GM21367 (cell line): ENCODE measurements around the gene TFAP2E.

ENCODE experiments used
- ATAC-seq: cut with Tn5 transposase; IDR thresholded peaks from one replicate; pipeline ENCODE4 v1.9.1; 2021; ENCODE audit not compliant: unreplicated experiment

TFAP2E gene

GRCh38 chr1:35556484-35557117 is 16.5 kb upstream of the TFAP2E start:
- ATAC-seq, result peak; percentile 19

- ATAC-seq, result peak; percentile 51
These were observed 15.9 kb upstream of the TFAP2E start, which contains the start of gene KIAA0319L for GRCh38 chr1:35557118-35557610. Gene KIAA0319L, minus strand, starts transcription at chr1:35557403. Its CDS starts 2,912 bp downstream, at chr1:35554491.

GRCh38 chr1:35557611-35558373 is 15.3 kb upstream of the TFAP2E start, which contains the start of gene NCDN:
Gene NCDN, plus strand, starts transcription at chr1:35557799. Its CDS starts 392 bp downstream, at chr1:35558191.
- ATAC-seq, result peak; percentile 69

GRCh38 chr1:35558374-35559316 is 14.5 kb upstream of the TFAP2E start:
- no peak for ATAC-seq

- ATAC-seq, result no peak
These were observed 13.7 kb upstream of the TFAP2E start for GRCh38 chr1:35559317-35559944.

GRCh38 chr1:35560256-35561225 is 12.6 kb upstream of the TFAP2E start:
- no peak for ATAC-seq

- no peak for ATAC-seq
These were observed 11.7 kb upstream of the TFAP2E start for GRCh38 chr1:35561297-35561971.

GRCh38 chr1:35561972-35562680 is 11.0 kb upstream of the TFAP2E start:
- no peak for ATAC-seq

GRCh38 chr1:35563166-35563565 is 9.9 kb upstream of the TFAP2E start:
- no peak for ATAC-seq

GRCh38 chr1:35564037-35564883 is 8.9 kb upstream of the TFAP2E start:
- no peak for ATAC-seq

- no peak for ATAC-seq
These were observed 8.0 kb upstream of the TFAP2E start for GRCh38 chr1:35564884-35565741.

GRCh38 chr1:35565742-35566133 is 7.4 kb upstream of the TFAP2E start:
- ATAC-seq, result no peak

GRCh38 chr1:35567947-35568558 is 5.1 kb upstream of the TFAP2E start:
- ATAC-seq, result no peak

GRCh38 chr1:35568975-35569395 is 4.1 kb upstream of the TFAP2E start:
- ATAC-seq, result no peak

- no peak for ATAC-seq
These were observed 3.2 kb upstream of the TFAP2E start for GRCh38 chr1:35569936-35570335.

- no peak for ATAC-seq
These were observed 2.5 kb upstream of the TFAP2E start for GRCh38 chr1:35570589-35571137.
